Uterus (tissue), 2 donors: ENCODE measurements around the gene IRAK1.

Source experiments
- POLR2A ChIP-seq, 2 donors: fragments of 450-650 bp; IDR thresholded peaks; one replicate each; pipeline ENCODE4 v1.6.1; 2016; ENCODE audit warnings: antibody characterized with exemption in 2 of 2, mild to moderate bottlenecking in 1 of 2, moderate library complexity in 1 of 2
- TF ChIP-seq, protein P1 (sequence below), 4 experiments: fragments of 200-600 bp in 2 of 4; fragments of 450-650 bp in 2 of 4; sonication (generic) in 2 of 4; IDR thresholded peaks; one replicate each; pipeline ENCODE4 v1.5.1; 2016 to 2019; ENCODE audit warnings: antibody characterized with exemption in 4 of 4, mild to moderate bottlenecking in 2 of 4, moderate library complexity in 1 of 4

DNA sequence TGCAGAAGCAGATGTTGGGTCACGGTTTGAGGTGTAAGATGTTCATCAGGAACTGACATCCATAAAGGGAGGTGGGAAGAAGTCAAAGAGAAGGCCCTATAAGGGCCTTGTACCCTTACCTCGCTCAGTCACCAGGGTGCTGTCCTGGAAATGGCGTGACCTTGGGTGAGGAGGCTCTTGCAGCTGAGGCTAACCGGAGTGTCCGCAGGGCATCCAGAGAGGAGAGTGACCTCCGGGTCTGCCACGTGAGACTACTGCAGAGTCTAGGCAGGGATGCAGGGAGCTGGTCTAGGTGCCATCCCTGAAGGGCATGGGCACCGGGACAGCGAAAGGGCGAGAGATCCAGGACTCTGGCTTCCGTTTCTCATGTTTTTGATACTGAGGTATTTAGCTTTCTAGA lies 28.7 kb upstream of the IRAK1 start:
- TF ChIP-seq, protein P1, sequence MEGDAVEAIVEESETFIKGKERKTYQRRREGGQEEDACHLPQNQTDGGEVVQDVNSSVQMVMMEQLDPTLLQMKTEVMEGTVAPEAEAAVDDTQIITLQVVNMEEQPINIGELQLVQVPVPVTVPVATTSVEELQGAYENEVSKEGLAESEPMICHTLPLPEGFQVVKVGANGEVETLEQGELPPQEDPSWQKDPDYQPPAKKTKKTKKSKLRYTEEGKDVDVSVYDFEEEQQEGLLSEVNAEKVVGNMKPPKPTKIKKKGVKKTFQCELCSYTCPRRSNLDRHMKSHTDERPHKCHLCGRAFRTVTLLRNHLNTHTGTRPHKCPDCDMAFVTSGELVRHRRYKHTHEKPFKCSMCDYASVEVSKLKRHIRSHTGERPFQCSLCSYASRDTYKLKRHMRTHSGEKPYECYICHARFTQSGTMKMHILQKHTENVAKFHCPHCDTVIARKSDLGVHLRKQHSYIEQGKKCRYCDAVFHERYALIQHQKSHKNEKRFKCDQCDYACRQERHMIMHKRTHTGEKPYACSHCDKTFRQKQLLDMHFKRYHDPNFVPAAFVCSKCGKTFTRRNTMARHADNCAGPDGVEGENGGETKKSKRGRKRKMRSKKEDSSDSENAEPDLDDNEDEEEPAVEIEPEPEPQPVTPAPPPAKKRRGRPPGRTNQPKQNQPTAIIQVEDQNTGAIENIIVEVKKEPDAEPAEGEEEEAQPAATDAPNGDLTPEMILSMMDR (IDR thresholded peaks at IDR 0.05), result no peak
- no peak for TF ChIP-seq POLR2A (IDR thresholded peaks at IDR 0.05)
